Hippocampal formation (tissue), 2 donors: ENCODE data around the gene PCSK4.
A peak's percentile ranks its signal among the peaks of the same experiment; 100 is the strongest.

ENCODE experiments used
- DNase-seq, 2 donors: peaks; one replicate each; lab custom pipeline; 2025; lab: John Stamatoyannopoulos, UW

Gene PCSK4

GRCh38 chr19:1438035-1438932 is 51.9 kb downstream of the PCSK4 start, which contains the start of gene RPS15:
TSS of gene RPS15 (plus strand) at chr19:1438396. CDS start at chr19:1438426, 30 bp downstream.
- peak; percentile 89 for DNase-seq

GRCh38 chr19:1437609-1438008 is 52.5 kb downstream of the PCSK4 start:
- no peak for DNase-seq

GRCh38 chr19:1435378-1435989 is 54.7 kb downstream of the PCSK4 start:
- no peak for DNase-seq

GRCh38 chr19:1434577-1435060 is 55.5 kb downstream of the PCSK4 start:
- DNase-seq, result no peak

GRCh38 chr19:1434040-1434366 is 56.1 kb downstream of the PCSK4 start:
- no peak for DNase-seq

- no peak for DNase-seq
These were observed 56.8 kb downstream of the PCSK4 start for GRCh38 chr19:1433119-1434039.

- no peak for DNase-seq
These were observed 57.7 kb downstream of the PCSK4 start for GRCh38 chr19:1432507-1432887.

GRCh38 chr19:1431759-1432506 is 58.2 kb downstream of the PCSK4 start:
- no peak for DNase-seq
